GM06990 (cell line): ENCODE data around the gene HINFP.
"Not testable (repeated sequence)": the region's sequence is repeated elsewhere in the genome, so short reads cannot be mapped to it uniquely, and the experiment has no call there.

Source experiments
- DNase-seq: peaks from one replicate; pipeline ENCODE4 v3.0.0-alpha.2; 2011; ENCODE audit not compliant: insufficient read length; ENCODE audit errors: extremely low read depth
- H3K27me3 ChIP-seq: replicated peaks from 2 replicates; pipeline ENCODE4 v1.6.0; 2011; ENCODE audit warnings: low read length; ENCODE audit not compliant: control insufficient read depth, insufficient read depth
- H3K36me3 ChIP-seq: 2 replicates; pipeline ENCODE4 v1.5.1; 2011; ENCODE audit warnings: low read length; ENCODE audit not compliant: control insufficient read depth, insufficient read depth
- H3K4me3 ChIP-seq: replicated peaks from 2 replicates; pipeline ENCODE4 v1.5.1; 2011; ENCODE audit warnings: low read depth, mild to moderate bottlenecking, control low read depth, low read length
- CTCF ChIP-seq: IDR thresholded peaks from 2 replicates; pipeline ENCODE4 v1.5.1; 2011; ENCODE audit warnings: low read length, control low read depth, mild to moderate bottlenecking, inconsistent platforms; ENCODE audit not compliant: insufficient read depth, poor library complexity, severe bottlenecking

The HINFP gene

GRCh38 chr11:119095066-119095880 lies 26.1 kb upstream of the HINFP start:
- Histone ChIP-seq H3K36me3 (peaks cover 23% of the 10 kb centered on the region), H3K4me3 (peak overlapping the region; percentile 91), H3K27me3 (no peaks in the 10 kb centered on the region)
- DNase-seq, result peak; percentile 99
- no peak for TF ChIP-seq CTCF

GRCh38 chr11:119099711-119100110 lies 21.7 kb upstream of the HINFP start:
- TF ChIP-seq CTCF, result no peak
- peaks cover 10% of the 10 kb centered on the region for H3K36me3 ChIP-seq
- no peaks in the 10 kb centered on the region for H3K27me3 ChIP-seq
- DNase-seq, result no peak
- no peak overlapping the region for H3K4me3 ChIP-seq

GRCh38 chr11:119100246-119100970 lies 21.0 kb upstream of the HINFP start:
- DNase-seq, result no peak
- TF ChIP-seq CTCF, result peak; percentile 45
- peak overlapping the region; percentile 92 for H3K4me3 ChIP-seq
- H3K36me3 ChIP-seq, result peaks cover 10% of the 10 kb centered on the region
- no peaks in the 10 kb centered on the region for H3K27me3 ChIP-seq

DNA sequence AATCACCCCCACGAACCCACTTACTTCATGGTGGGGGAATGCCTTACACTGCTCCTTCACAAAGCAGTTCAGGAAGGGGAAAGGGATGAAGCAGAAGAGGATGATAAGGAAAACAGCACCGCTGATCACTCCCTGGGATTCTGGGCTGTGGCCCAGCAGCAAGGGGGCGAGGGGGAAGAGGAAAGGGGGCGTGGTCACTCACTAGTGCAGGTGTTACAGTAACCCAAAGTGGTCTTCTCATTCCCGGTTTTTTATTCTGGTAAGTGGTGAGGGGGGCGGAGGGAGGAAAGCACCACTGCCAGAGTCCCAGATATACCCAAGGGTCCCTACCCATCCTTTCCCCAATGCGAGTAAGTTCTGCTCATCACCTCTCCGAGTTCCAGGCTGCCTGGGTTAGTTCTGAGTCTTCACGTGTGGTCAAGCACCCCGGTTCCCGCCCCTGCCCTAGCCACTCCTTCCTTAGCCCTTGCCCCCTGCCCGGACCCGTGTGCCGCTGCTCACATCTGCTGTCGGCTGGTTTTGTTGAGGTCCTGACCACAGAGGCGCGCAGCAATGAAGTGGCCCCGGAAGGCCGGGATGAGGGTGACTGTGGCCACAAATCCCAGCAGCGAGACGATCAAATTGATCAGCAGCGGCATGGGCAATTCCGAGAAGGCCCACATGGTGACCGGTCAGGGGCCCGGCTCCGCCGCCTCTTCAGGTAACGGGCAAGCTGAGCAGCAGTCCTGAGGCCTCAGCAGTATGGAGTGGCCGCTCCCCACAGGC lies 20.2 kb upstream of the HINFP start:
- Histone ChIP-seq H3K27me3 (no peaks in the 10 kb centered on the region), H3K36me3 (peaks cover 10% of the 10 kb centered on the region), H3K4me3 (peak overlapping the region; percentile 92)
- DNase-seq, result no peak
- peak; percentile 15 for TF ChIP-seq CTCF

DNA sequence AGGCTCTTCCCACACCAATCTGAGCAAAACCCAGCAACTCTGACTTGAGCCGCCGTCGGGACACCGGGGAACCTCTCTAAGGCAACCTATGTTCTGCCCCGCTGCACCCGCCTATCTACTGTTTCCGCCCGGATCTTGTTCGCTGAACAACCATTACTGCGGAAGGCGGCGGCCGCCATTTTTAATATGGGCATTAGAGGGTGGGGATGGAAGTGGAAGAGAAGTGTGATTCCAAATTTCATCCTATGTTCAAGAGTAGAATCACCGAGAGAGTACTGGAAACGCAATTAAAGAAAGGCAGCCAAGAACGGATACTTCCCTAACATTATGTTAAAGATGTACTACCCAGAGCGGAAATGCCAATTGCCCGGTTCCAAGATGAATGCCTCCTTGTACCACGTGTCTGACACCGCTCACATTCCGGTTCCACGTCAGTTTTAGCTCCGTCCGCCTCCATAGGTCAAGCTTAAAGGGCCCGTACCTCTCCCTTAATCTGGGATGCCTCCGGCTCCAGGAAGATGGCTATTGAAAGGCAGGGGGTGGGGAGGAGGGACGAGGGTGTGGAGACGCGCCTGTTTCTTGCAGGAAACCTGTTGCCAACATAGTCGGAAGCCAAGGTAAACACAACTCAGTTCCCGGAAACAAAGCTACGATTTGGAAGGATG lies 19.5 kb upstream of the HINFP start, which contains the start of gene DPAGT1:
Gene DPAGT1, minus strand, starts transcription at position 95 of the 665 bp plus-strand sequence. CDS start 198 bp downstream, outside the sequence.
- peak; percentile 87 for DNase-seq
- Histone ChIP-seq H3K36me3 (peaks cover 6% of the 10 kb centered on the region), H3K27me3 (no peaks in the 10 kb centered on the region), H3K4me3 (peak within 1 kb of the TSS; percentile 92)
- no peak for TF ChIP-seq CTCF

- H3K4me3 ChIP-seq, result peak overlapping the region; percentile 92
- DNase-seq, H3K36me3 ChIP-seq, H3K27me3 ChIP-seq: not testable (repeated sequence)
Measured at GRCh38 chr11:119103161-119103664, 18.2 kb upstream of the HINFP start.
